Liver (tissue), 9 donors: ENCODE results near the gene NBEA. TPM values are rescaled to one million over a fixed set of nuclear protein-coding genes. Genes with fewer than 3 reads are reported as not detected.

ENCODE experiments used
- DNase-seq: peaks from one replicate; pipeline ENCODE4 v3.0.0-alpha.2; 2017; ENCODE audit warnings: low spot score
- H3K27ac ChIP-seq, 2 donors: one replicate each; pipeline ENCODE4 v1.7.0; 2013; ENCODE audit warnings: inconsistent platforms in 2 of 2, low read length in 2 of 2, control low read depth in 1 of 2, low read depth in 1 of 2, mild to moderate bottlenecking in 1 of 2
- H3K27me3 ChIP-seq, 4 donors: one replicate each; pipeline versions ENCODE4 v1.6.1 to v1.7.0; 2013; ENCODE audit warnings: low read length in 3 of 4, inconsistent platforms in 1 of 4, mild to moderate bottlenecking in 1 of 4, moderate library complexity in 1 of 4; ENCODE audit not compliant: control insufficient read depth in 4 of 4, insufficient read depth in 4 of 4
- H3K36me3 ChIP-seq, 4 donors: one replicate each; pipeline versions ENCODE4 v1.6.1 to v1.7.0; 2013; ENCODE audit warnings: low read length in 3 of 4, mild to moderate bottlenecking in 3 of 4, low read depth in 1 of 4, moderate library complexity in 1 of 4; ENCODE audit not compliant: control insufficient read depth in 4 of 4, insufficient read depth in 3 of 4
- H3K4me1 ChIP-seq, 4 donors: one replicate each; pipeline versions ENCODE4 v1.6.1 to v1.7.0; 2013; ENCODE audit warnings: low read length in 3 of 4, mild to moderate bottlenecking in 3 of 4, moderate library complexity in 1 of 4; ENCODE audit not compliant: control insufficient read depth in 4 of 4, insufficient read depth in 4 of 4
- H3K4me3 ChIP-seq, 3 donors: one replicate each; pipeline versions ENCODE4 v1.6.1 to v1.7.0; 2013; ENCODE audit warnings: low read length in 3 of 3, control low read depth in 1 of 3, low read depth in 1 of 3, mild to moderate bottlenecking in 1 of 3
- H3K9ac ChIP-seq, 2 donors: one replicate each; pipeline ENCODE4 v1.7.0; 2013; ENCODE audit warnings: low read length in 2 of 2, mild to moderate bottlenecking in 2 of 2, moderate library complexity in 2 of 2, control low read depth in 1 of 2, low read depth in 1 of 2
- H3K9me3 ChIP-seq, 4 donors: one replicate each; pipeline versions ENCODE4 v1.6.1 to v1.7.0; 2013; ENCODE audit warnings: low read length in 3 of 4; ENCODE audit not compliant: control insufficient read depth in 4 of 4
- EGR1 ChIP-seq, 2 donors: IDR thresholded peaks; 2 replicates each; pipeline ENCODE4 v1.6.1; 2016 to 2018; ENCODE audit warnings: antibody characterized with exemption in 2 of 2, low read depth in 2 of 2
- FOXA1 ChIP-seq: IDR thresholded peaks from 2 replicates; pipeline ENCODE4 v1.6.1; 2016; ENCODE audit warnings: antibody characterized with exemption
- FOXA2 ChIP-seq: IDR thresholded peaks from 2 replicates; pipeline ENCODE4 v1.6.1; 2016; ENCODE audit warnings: antibody characterized with exemption
- GABPA ChIP-seq, 2 donors: IDR thresholded peaks in 1 of 2; conservative IDR thresholded peaks in 1 of 2; 2 replicates each; pipeline ENCODE4 v1.6.1; 2016; ENCODE audit warnings: antibody characterized with exemption in 2 of 2, mild to moderate bottlenecking in 1 of 2, moderate library complexity in 1 of 2
- HNF4A ChIP-seq, 2 donors: conservative IDR thresholded peaks; 2 replicates each; pipeline ENCODE4 v1.6.1; 2016; ENCODE audit warnings: antibody characterized with exemption in 2 of 2, mild to moderate bottlenecking in 2 of 2
- HNF4G ChIP-seq: IDR thresholded peaks from 2 replicates; pipeline ENCODE4 v1.6.1; 2016; ENCODE audit warnings: antibody characterized with exemption
- NR2F2 ChIP-seq: IDR thresholded peaks from 2 replicates; pipeline ENCODE4 v1.6.1; 2016; ENCODE audit warnings: antibody characterized with exemption
- RAD21 ChIP-seq, 2 donors: IDR thresholded peaks; 2 replicates each; pipeline ENCODE4 v1.6.1; 2016; ENCODE audit warnings: antibody characterized with exemption in 2 of 2, mild to moderate bottlenecking in 2 of 2
- RXRA ChIP-seq, 2 donors: IDR thresholded peaks; 2 replicates each; pipeline ENCODE4 v1.6.1; 2017 to 2018; ENCODE audit warnings: antibody characterized with exemption in 2 of 2, mild to moderate bottlenecking in 1 of 2
- SP1 ChIP-seq: IDR thresholded peaks from 2 replicates; pipeline ENCODE4 v1.6.1; 2018; ENCODE audit warnings: antibody characterized with exemption, mild to moderate bottlenecking
- TAF1 ChIP-seq: conservative IDR thresholded peaks from 2 replicates; pipeline ENCODE4 v1.6.1; 2016; ENCODE audit warnings: antibody characterized with exemption, mild to moderate bottlenecking
- YY1 ChIP-seq: IDR thresholded peaks from 2 replicates; pipeline ENCODE4 v1.6.1; 2016; ENCODE audit warnings: antibody characterized with exemption, mild to moderate bottlenecking
- WGBS: extraction: QIAGEN DNeasy Blood & Tissue Kit; methylation state at CpG from one replicate; pipeline ENCODE4 v1.1.7; 2013; 5-methylcytosine and 5-hydroxymethylcytosine counted together
- polyA plus RNA-seq, 2 donors: library from polyadenylated mRNA; stranded (reverse) in 1 of 2; unstranded in 1 of 2; fragments of 200-250 nt in 1 of 2; fragments of >200 nt in 1 of 2; fragmentation: Nextera tagmentation in 1 of 2; extraction: Ambion mirVana in 1 of 2; gene quantifications; one replicate each; pipeline versions ENCODE4 v1.2.1 to v1.2.3, GENCODE V29; 2013 to 2015
- total RNA-seq, 2 donors: library from RNA; depleted of rRNA; stranded (reverse); fragments of >200 nt; gene quantifications; one replicate each; pipeline ENCODE4 v1.2.3, GENCODE V29; 2014
- TF ChIP-seq, protein P1 (sequence below): IDR thresholded peaks from 2 replicates; pipeline ENCODE4 v1.6.1; 2016; ENCODE audit warnings: antibody characterized with exemption
- TF ChIP-seq, protein P2 (sequence below): IDR thresholded peaks from 2 replicates; pipeline ENCODE4 v1.6.1; 2016; ENCODE audit warnings: antibody characterized with exemption, mild to moderate bottlenecking
- TF ChIP-seq, protein P3 (sequence below): IDR thresholded peaks from 2 replicates; pipeline ENCODE4 v1.6.1; 2016; ENCODE audit warnings: antibody characterized with exemption
- TF ChIP-seq, protein P4 (sequence below): IDR thresholded peaks from 2 replicates; pipeline ENCODE4 v1.6.1; 2016; ENCODE audit warnings: antibody characterized with exemption
- TF ChIP-seq, protein P5 (sequence below): fragments of 150-350 bp; IDR thresholded peaks from 2 replicates; pipeline ENCODE4 v1.5.1; 2017; ENCODE audit warnings: improper control_type of control experiment, low read depth, low read length; ENCODE audit not compliant: missing input control
- donor health status: healthy.
- donor health status: healthy.
- donor health status: healthy.
- donor health status: healthy.
- donor health status: healthy.

The NBEA gene
- total and polyA plus RNA-seq, 4 donors = 0.24 to 3.5 (median 1.4) TPM

DNA sequence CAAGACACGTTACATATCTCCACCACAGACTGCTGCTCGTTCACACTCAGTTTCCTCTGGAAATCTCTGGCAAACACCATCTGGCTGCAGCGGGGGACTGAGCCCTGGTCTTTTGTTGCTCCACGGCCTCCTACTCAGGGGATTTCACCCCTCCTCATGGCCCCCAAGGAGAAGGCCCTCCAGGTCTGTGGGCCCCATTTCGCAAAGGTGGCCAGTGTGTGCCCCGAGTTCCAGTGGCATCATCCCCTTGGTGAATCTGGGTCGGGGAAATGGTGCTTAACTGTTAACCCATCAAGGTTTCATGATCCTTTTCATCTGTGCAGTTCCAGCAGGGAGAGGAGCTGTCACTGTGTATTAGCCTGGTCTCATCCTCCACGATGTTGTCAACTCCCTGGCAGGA is 769.8 kb downstream of the NBEA start:
- H3K36me3 ChIP-seq = no peaks in the 10 kb centered on the region
- TF ChIP-seq, protein P1, sequence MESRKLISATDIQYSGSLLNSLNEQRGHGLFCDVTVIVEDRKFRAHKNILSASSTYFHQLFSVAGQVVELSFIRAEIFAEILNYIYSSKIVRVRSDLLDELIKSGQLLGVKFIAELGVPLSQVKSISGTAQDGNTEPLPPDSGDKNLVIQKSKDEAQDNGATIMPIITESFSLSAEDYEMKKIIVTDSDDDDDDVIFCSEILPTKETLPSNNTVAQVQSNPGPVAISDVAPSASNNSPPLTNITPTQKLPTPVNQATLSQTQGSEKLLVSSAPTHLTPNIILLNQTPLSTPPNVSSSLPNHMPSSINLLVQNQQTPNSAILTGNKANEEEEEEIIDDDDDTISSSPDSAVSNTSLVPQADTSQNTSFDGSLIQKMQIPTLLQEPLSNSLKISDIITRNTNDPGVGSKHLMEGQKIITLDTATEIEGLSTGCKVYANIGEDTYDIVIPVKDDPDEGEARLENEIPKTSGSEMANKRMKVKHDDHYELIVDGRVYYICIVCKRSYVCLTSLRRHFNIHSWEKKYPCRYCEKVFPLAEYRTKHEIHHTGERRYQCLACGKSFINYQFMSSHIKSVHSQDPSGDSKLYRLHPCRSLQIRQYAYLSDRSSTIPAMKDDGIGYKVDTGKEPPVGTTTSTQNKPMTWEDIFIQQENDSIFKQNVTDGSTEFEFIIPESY = no peak
- no peak for TF ChIP-seq FOXA1
- no peak for TF ChIP-seq YY1
- TF ChIP-seq, protein P2, sequence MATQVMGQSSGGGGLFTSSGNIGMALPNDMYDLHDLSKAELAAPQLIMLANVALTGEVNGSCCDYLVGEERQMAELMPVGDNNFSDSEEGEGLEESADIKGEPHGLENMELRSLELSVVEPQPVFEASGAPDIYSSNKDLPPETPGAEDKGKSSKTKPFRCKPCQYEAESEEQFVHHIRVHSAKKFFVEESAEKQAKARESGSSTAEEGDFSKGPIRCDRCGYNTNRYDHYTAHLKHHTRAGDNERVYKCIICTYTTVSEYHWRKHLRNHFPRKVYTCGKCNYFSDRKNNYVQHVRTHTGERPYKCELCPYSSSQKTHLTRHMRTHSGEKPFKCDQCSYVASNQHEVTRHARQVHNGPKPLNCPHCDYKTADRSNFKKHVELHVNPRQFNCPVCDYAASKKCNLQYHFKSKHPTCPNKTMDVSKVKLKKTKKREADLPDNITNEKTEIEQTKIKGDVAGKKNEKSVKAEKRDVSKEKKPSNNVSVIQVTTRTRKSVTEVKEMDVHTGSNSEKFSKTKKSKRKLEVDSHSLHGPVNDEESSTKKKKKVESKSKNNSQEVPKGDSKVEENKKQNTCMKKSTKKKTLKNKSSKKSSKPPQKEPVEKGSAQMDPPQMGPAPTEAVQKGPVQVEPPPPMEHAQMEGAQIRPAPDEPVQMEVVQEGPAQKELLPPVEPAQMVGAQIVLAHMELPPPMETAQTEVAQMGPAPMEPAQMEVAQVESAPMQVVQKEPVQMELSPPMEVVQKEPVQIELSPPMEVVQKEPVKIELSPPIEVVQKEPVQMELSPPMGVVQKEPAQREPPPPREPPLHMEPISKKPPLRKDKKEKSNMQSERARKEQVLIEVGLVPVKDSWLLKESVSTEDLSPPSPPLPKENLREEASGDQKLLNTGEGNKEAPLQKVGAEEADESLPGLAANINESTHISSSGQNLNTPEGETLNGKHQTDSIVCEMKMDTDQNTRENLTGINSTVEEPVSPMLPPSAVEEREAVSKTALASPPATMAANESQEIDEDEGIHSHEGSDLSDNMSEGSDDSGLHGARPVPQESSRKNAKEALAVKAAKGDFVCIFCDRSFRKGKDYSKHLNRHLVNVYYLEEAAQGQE = no peak
- TF ChIP-seq RAD21 (IDR thresholded peaks at IDR 0.05) = no peak
- TF ChIP-seq TAF1 = no peak
- no peak for TF ChIP-seq SP1
- no peak for TF ChIP-seq HNF4A (conservative IDR thresholded peaks at IDR 0.05)
- TF ChIP-seq, protein P3, sequence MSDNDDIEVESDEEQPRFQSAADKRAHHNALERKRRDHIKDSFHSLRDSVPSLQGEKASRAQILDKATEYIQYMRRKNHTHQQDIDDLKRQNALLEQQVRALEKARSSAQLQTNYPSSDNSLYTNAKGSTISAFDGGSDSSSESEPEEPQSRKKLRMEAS = no peak
- no peak for TF ChIP-seq HNF4G
- no peak for TF ChIP-seq RXRA (IDR thresholded peaks at IDR 0.05)
- no peak for TF ChIP-seq EGR1 (IDR thresholded peaks at IDR 0.05; ENCODE audit: low read depth in 2 of 2)
- no peak for TF ChIP-seq NR2F2
- no peak for TF ChIP-seq FOXA2
- TF ChIP-seq GABPA (IDR thresholded peaks at IDR 0.05 in 1 of 2, conservative IDR thresholded peaks at IDR 0.05 in 1 of 2) = no peak
- TF ChIP-seq, protein P4, sequence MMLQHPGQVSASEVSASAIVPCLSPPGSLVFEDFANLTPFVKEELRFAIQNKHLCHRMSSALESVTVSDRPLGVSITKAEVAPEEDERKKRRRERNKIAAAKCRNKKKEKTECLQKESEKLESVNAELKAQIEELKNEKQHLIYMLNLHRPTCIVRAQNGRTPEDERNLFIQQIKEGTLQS = no peak
- H3K27ac ChIP-seq = no peak overlapping the region
- no peaks in the 10 kb centered on the region for H3K27me3 ChIP-seq
- DNase-seq = no peak
- no peak overlapping the region for H3K4me3 ChIP-seq
- no peaks in the 10 kb centered on the region for H3K4me1 ChIP-seq
- no peak overlapping the region for H3K9ac ChIP-seq
- no peaks in the 10 kb centered on the region for H3K9me3 ChIP-seq
- 81% methylated on average over 8 of the region's 8 CpGs for WGBS

DNA sequence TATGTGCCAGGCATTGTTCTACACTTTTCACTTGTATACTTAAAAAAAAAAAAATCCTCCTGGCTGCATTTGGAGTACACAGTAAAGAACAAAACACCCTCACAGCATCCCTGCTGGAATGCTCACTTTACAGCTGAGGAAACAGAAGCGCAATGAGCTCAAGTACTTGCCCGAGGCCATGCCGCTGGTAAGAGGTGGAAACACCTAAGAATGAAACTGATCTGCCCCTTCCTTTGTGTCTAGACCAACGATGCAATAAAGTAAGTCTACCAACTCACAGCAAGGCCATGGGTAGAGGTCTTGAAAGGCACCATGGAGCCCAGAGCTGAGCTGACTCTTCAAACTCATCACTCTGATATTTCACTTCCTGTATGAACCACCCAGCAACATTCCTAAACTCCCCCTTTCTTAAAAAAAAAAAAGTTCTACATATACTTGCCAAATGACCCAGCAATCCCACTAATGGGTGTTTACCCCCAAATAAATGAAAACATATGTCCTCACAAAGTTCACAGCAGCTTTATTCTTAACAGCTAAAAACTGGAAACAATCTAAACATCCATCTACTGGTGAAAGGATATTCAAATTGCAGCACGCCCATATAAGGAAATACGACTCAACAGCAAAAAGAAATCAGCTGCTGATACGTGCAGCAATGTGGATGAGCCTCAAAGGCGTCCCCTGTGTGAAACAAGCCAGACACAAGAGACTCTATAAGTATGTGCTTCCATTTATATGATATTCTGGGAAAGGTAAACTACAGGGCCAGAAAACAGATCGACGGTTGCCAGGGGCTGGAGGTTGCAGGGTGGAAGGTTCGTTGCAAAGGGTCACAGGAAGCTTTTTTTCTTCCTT is 771.1 kb downstream of the NBEA start:
- DNase-seq = no peak
- 71% methylated on average over 11 of the region's 11 CpGs for WGBS
- H3K36me3 ChIP-seq = no peaks in the 10 kb centered on the region
- H3K4me3 ChIP-seq = no peak overlapping the region
- H3K27me3 ChIP-seq = no peaks in the 10 kb centered on the region
- no peak overlapping the region for H3K9ac ChIP-seq
- H3K4me1 ChIP-seq = no peaks in the 10 kb centered on the region
- H3K27ac ChIP-seq = no peak overlapping the region
- no peaks in the 10 kb centered on the region for H3K9me3 ChIP-seq
- TF ChIP-seq EGR1 (IDR thresholded peaks at IDR 0.05; ENCODE audit: low read depth in 2 of 2) (no peak), YY1 (no peak), NR2F2 (no peak), HNF4A (conservative IDR thresholded peaks at IDR 0.05) (no peak), GABPA (IDR thresholded peaks at IDR 0.05 in 1 of 2, conservative IDR thresholded peaks at IDR 0.05 in 1 of 2) (no peak), HNF4G (no peak), TAF1 (no peak), FOXA2 (no peak), RXRA (IDR thresholded peaks at IDR 0.05) (no peak), FOXA1 (no peak), RAD21 (IDR thresholded peaks at IDR 0.05) (no peak)
- TF ChIP-seq, protein P4 = no peak
- TF ChIP-seq, protein P5, sequence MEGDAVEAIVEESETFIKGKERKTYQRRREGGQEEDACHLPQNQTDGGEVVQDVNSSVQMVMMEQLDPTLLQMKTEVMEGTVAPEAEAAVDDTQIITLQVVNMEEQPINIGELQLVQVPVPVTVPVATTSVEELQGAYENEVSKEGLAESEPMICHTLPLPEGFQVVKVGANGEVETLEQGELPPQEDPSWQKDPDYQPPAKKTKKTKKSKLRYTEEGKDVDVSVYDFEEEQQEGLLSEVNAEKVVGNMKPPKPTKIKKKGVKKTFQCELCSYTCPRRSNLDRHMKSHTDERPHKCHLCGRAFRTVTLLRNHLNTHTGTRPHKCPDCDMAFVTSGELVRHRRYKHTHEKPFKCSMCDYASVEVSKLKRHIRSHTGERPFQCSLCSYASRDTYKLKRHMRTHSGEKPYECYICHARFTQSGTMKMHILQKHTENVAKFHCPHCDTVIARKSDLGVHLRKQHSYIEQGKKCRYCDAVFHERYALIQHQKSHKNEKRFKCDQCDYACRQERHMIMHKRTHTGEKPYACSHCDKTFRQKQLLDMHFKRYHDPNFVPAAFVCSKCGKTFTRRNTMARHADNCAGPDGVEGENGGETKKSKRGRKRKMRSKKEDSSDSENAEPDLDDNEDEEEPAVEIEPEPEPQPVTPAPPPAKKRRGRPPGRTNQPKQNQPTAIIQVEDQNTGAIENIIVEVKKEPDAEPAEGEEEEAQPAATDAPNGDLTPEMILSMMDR = no peak
- TF ChIP-seq, protein P2 = no peak
